Adrenal gland (tissue), 12 donors: ENCODE measurements around the gene APP. TPM values are rescaled to one million over a fixed set of nuclear protein-coding genes. Genes with fewer than 3 reads are reported as not detected.

ENCODE experiments used
- DNase-seq, 7 donors: peaks; one replicate each; pipeline ENCODE4 v3.0.0-alpha.2; 2019 to 2020
- H3K27ac ChIP-seq, 5 donors: fragments of 200-600 bp; sonication (generic) in 4 of 5; 1 replicate in 3 of 5; 2 replicates in 2 of 5; pipeline versions ENCODE4 v1.5.1 to v1.8.0; 2016 to 2020; ENCODE audit warnings: mild to moderate bottlenecking in 1 of 5
- H3K27me3 ChIP-seq: fragments of 200-600 bp; 2 replicates; pipeline ENCODE4 v1.8.0; 2021
- H3K36me3 ChIP-seq, 2 donors: fragments of 200-600 bp; replicated peaks in 1 of 2; 1 replicate in 1 of 2; 2 replicates in 1 of 2; pipeline versions ENCODE4 v1.5.1 to v1.8.0; 2018 to 2022
- H3K4me1 ChIP-seq, 2 donors: fragments of 200-600 bp; replicated peaks in 1 of 2; 1 replicate in 1 of 2; 2 replicates in 1 of 2; pipeline versions ENCODE4 v1.5.1 to v1.8.0; 2018 to 2021
- H3K4me3 ChIP-seq, 4 donors: fragments of 200-600 bp; sonication (generic) in 3 of 4; one replicate each; pipeline ENCODE4 v1.5.1; 2016 to 2018
- H3K9me3 ChIP-seq, 3 donors: fragments of 200-600 bp; sonication (generic) in 1 of 3; replicated peaks in 1 of 3; 1 replicate in 2 of 3; 2 replicates in 1 of 3; pipeline versions ENCODE4 v1.5.1 to v1.8.0; 2016 to 2021
- POLR2A ChIP-seq, 2 donors: fragments of 450-650 bp; IDR thresholded peaks; one replicate each; pipeline ENCODE4 v1.6.1; 2017; ENCODE audit warnings: antibody characterized with exemption in 2 of 2, mild to moderate bottlenecking in 2 of 2, moderate library complexity in 1 of 2
- WGBS, 4 donors: extraction: QIAGEN DNeasy Blood & Tissue Kit in 2 of 4; methylation state at CpG; one replicate each; pipeline versions ENCODE4 v1.1.5 to v1.1.7; 2013 to 2017; 5-methylcytosine and 5-hydroxymethylcytosine counted together
- intact Hi-C, 2 donors: fragments of 100-400 bp; cut with DNase I; formaldehyde crosslinking; loops; one replicate each; pipeline versions ENCODE4 v1.14.1 to v1.15.0; 2022 to 2023
- polyA plus RNA-seq, 3 donors: library from polyadenylated mRNA; stranded (reverse); fragments of 200-250 nt in 2 of 3; fragments of 350-450 nt in 1 of 3; fragmentation: Illumina TruSeq in 1 of 3; extraction: RNeasy Lipid Tissue Mini Kit (QIAGEN cat#74804) in 1 of 3; gene quantifications; one replicate each; pipeline ENCODE4 v1.2.3, GENCODE V29; 2013 to 2014
- total RNA-seq, 9 donors: library from RNA; depleted of rRNA in 4 of 9; stranded (reverse); fragments of >200 nt in 4 of 9; fragments of 120-200 nt in 1 of 9; fragmentation: NEBNext Ultra II Directional in 1 of 9; extraction: Animal tissue kit (Norgen Biotek cat#: 25700) in 1 of 9; gene quantifications; one replicate each; pipeline versions ENCODE4 v1.1.0 to v1.2.4, GENCODE V29; 2013 to 2023
- TF ChIP-seq, protein P1 (sequence below), 6 experiments: fragments of 450-650 bp in 4 of 6; fragments of 200-600 bp in 2 of 6; sonication (generic) in 1 of 6; IDR thresholded peaks; 1 replicate in 5 of 6; 2 replicates in 1 of 6; pipeline versions ENCODE4 v1.5.1 to v1.8.0; 2016 to 2021; ENCODE audit warnings: antibody characterized with exemption in 6 of 6, mild to moderate bottlenecking in 2 of 6, moderate library complexity in 1 of 6
- donor health status: healthy with polysubstance abuse.
- donor health status: Bipolar disorder and iron deficiency.
- donor health status: DM: yes; HTN: yes; CAD: no.
- donor health status: DM: no; HTN: no; CAD: no.
- donor health status: DM: no; HTN: no; CAD: no.
- donor health status: DM: yes; HTN: yes; CAD: no.

Gene APP
- total and polyA plus RNA-seq, 12 donors = 161 to 1,079 (median 710) TPM

DNA sequence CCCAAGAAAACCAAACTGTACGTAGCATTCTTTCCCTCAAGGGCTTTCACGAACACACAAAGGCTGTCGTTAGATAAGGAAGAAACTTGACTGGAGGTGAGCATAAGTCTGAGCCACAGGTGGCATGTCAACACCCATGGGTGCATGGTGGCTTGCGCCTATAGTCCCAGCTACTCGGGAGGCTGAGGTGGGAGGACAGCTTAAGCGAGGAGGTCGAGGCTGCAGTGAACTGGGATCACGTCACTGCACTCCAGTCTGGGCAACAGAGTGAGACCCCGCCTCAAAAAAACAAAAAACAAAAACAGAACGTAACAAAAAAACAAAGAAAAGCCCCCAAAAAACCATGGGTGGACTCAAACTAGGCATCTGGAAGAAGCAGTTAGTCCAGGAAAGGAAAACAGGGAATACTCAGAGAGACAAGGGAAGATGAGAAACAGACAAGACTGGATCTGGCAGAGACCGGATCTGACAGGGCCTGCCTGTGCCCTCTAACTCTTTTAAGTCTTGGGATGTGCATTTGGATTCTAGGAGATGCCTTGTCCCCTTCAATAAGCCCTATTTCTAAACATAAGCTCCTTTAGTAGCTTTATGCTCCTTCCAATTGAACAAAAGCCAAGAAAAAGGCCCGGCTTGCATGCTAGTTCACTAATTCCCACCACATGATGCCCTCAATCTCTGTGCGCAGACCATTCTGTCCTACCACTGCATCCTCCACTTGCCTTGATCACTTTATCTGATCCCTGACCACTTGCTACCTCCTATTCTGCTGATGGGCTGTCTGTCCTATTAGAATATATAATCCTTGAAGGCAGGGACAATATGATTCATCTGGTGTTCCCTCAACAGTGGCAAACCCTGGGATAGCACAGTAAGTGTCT is 73.8 kb downstream of the APP start:
- H3K4me3 ChIP-seq = no peak overlapping the region
- 88 to 94% (median 93%) methylated on average over 13 of the region's 13 CpGs for WGBS, 4 donors
- no peaks in the 10 kb centered on the region for H3K9me3 ChIP-seq
- intact Hi-C loops = no loop called here
- no peak for TF ChIP-seq POLR2A (IDR thresholded peaks at IDR 0.05)
- TF ChIP-seq, protein P1, sequence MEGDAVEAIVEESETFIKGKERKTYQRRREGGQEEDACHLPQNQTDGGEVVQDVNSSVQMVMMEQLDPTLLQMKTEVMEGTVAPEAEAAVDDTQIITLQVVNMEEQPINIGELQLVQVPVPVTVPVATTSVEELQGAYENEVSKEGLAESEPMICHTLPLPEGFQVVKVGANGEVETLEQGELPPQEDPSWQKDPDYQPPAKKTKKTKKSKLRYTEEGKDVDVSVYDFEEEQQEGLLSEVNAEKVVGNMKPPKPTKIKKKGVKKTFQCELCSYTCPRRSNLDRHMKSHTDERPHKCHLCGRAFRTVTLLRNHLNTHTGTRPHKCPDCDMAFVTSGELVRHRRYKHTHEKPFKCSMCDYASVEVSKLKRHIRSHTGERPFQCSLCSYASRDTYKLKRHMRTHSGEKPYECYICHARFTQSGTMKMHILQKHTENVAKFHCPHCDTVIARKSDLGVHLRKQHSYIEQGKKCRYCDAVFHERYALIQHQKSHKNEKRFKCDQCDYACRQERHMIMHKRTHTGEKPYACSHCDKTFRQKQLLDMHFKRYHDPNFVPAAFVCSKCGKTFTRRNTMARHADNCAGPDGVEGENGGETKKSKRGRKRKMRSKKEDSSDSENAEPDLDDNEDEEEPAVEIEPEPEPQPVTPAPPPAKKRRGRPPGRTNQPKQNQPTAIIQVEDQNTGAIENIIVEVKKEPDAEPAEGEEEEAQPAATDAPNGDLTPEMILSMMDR (IDR thresholded peaks at IDR 0.05) = no peak
- H3K27ac ChIP-seq = no peak overlapping the region
- no peaks in the 10 kb centered on the region for H3K36me3 ChIP-seq
- H3K4me1 ChIP-seq = peaks cover 0 to 40% of the 10 kb centered on the region in 2 donors
- DNase-seq = no peak
- H3K27me3 ChIP-seq = no peaks in the 10 kb centered on the region

DNA sequence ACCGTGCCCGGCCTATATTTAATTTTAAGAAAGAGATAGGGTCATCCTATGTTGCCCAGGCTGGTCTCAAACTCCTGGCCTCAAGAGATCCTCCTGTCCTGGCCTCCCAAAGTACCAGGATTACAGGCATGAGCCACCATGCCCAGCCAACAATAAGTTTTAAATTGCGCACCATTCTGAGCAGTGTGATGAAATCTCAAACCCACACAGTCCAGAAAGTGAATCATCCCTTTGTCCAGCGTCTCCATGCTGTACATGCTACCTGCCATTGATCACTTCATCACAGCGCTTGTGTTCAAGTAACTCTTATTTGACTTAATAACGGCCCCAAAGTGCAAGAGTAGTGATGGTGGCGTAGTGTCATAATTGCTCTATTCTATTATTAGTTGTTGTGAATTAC is 75.4 kb downstream of the APP start:
- WGBS, 4 donors = 87 to 91% (median 88%) methylated on average over 7 of the region's 7 CpGs
- no peak for DNase-seq
- Histone ChIP-seq H3K36me3 (no peaks in the 10 kb centered on the region), H3K27ac (no peak overlapping the region), H3K4me3 (no peak overlapping the region), H3K4me1 (peaks cover 3 to 41% of the 10 kb centered on the region in 2 donors), H3K9me3 (no peaks in the 10 kb centered on the region), H3K27me3 (no peaks in the 10 kb centered on the region)
- intact Hi-C loops = no loop called here
- TF ChIP-seq POLR2A (IDR thresholded peaks at IDR 0.05) = no peak
- TF ChIP-seq, protein P1 (IDR thresholded peaks at IDR 0.05) = no peak

- Histone ChIP-seq H3K4me1 (peaks cover 3 to 28% of the 10 kb centered on the region in 2 donors), H3K27ac (no peak overlapping the region), H3K27me3 (no peaks in the 10 kb centered on the region), H3K9me3 (no peaks in the 10 kb centered on the region), H3K4me3 (no peak overlapping the region), H3K36me3 (no peaks in the 10 kb centered on the region)
- 62 to 80% (median 76%) methylated on average over 3 of the region's 3 CpGs for WGBS, 4 donors
- intact Hi-C loops = no loop called here
- no peak for TF ChIP-seq POLR2A (IDR thresholded peaks at IDR 0.05)
- TF ChIP-seq, protein P1 (IDR thresholded peaks at IDR 0.05) = no peak
- no peak for DNase-seq
Measured at GRCh38 chr21:26093122-26093521, 77.4 kb downstream of the APP start.

DNA sequence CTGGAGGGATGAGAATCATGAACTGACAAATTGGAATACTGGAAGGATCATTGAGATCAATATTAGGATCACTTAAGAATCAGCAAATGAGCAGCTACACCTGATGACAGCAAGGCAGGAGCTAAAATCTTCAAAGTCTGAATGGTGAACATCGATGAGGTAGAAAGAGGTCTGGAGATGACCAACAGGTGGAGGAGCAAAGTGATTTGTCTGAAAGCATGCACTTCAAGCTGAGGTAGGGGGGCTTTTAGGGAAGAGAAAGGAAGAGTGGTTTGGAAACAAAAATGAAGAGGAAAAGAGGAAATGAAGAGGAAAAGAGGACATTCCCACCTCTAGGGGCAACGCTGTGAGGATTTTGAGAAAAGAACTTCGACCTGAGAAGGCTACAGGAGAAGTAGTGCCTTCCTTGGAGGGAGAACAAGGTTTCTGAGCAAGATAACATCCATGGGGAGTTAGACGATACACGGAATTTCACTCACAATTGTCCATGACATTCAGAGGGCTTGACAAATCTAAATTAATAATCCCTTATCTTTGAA is 79.0 kb downstream of the APP start:
- no peak for DNase-seq
- H3K4me1 ChIP-seq = peaks cover 3 to 31% of the 10 kb centered on the region in 2 donors
- H3K36me3 ChIP-seq = no peaks in the 10 kb centered on the region
- H3K27ac ChIP-seq = no peak overlapping the region
- H3K27me3 ChIP-seq = no peaks in the 10 kb centered on the region
- H3K4me3 ChIP-seq = no peak overlapping the region
- WGBS, 4 donors = 51 to 67% (median 55%) methylated on average over 5 of the region's 5 CpGs
- TF ChIP-seq, protein P1 (IDR thresholded peaks at IDR 0.05) = no peak
- TF ChIP-seq POLR2A (IDR thresholded peaks at IDR 0.05) = no peak
- H3K9me3 ChIP-seq = no peaks in the 10 kb centered on the region
- intact Hi-C loops = no loop called here
